Measurements from ENCODE around the gene ESYT3.

DNA sequence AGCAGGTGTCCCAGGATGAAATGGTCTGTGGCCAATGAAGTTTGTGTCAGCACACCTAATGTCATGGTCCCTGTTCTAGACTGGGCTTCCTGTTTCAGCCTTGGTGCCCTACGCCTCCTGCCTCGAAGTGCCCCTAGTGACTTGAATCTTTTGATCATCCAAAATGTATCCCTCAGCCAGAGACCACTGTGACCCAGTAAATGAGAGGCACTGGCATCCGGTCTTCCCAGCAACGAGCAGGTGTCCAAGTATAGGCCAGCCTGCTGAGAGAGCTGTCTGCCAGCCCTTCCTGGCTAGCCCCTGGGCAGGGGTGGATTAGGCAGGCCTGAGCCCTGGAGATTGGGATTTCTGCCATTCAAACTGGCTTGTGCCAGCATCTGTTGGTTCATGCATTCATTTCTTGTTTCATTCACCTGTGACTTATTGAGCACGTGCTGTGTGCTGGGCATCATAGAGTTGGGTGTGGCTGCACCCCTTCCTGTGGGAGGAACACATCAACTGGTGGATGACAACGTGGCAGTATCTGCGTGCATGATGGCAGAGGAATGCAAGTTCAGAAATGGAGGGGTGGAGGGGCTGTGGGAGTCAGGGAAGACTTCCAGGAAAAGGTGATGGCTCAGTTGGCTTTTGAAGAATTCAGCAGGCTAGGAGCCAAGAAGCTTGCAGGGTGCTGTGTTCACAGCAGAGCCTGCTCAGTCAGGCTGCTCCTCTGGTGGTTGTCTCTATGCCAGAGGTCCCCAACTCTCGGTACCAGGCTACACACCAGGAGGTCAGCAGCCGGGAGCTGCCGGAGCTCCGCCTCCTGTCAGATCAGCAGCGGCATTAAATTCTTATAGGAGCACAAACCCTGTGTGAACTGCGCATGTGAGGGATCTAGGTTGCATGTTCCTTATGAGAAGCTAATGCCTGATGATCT lies 21.6 kb downstream of the ESYT3 start:
- TF ChIP-seq ZNF274 (IDR thresholded peaks at IDR 0.05; ENCODE audit: low read depth, low read length) = no peak
- TF ChIP-seq YY1 (IDR thresholded peaks at IDR 0.05; ENCODE audit: insufficient read depth, insufficient read length) = no peak

All from NT2/D1 (cell line).